Prostate gland (tissue), 2 donors: ENCODE measurements around the gene CUL3. TPM values are rescaled to one million over a fixed set of nuclear protein-coding genes. Genes with fewer than 3 reads are reported as not detected.
"Not testable (repeated sequence)": the region's sequence is repeated elsewhere in the genome, so short reads cannot be mapped to it uniquely, and the experiment has no call there.

ENCODE experiments used
- DNase-seq: peaks from one replicate; pipeline ENCODE4 v3.0.0-alpha.2; 2019; ENCODE audit warnings: low spot score
- H3K27ac ChIP-seq, 2 donors: fragments of 200-600 bp; sonication (generic); 2 replicates each; pipeline ENCODE4 v1.5.1; 2017 to 2019
- H3K27me3 ChIP-seq: fragments of 200-600 bp; sonication (generic); replicated peaks from 2 replicates; pipeline ENCODE4 v1.5.1; 2019; ENCODE audit not compliant: insufficient read depth
- H3K36me3 ChIP-seq, 2 donors: fragments of 200-600 bp; sonication (generic); 1 replicate in 1 of 2; 2 replicates in 1 of 2; pipeline versions ENCODE4 v1.5.1 to v1.8.1; 2017 to 2019
- H3K4me1 ChIP-seq: fragments of 200-600 bp; sonication (generic); replicated peaks from 2 replicates; pipeline ENCODE4 v1.5.1; 2019
- H3K4me3 ChIP-seq, 2 donors: fragments of 200-600 bp; sonication (generic); 2 replicates each; pipeline ENCODE4 v1.5.1; 2017 to 2019
- H3K9me3 ChIP-seq: fragments of 200-600 bp; sonication (generic); 2 replicates; pipeline ENCODE4 v1.5.1; 2017
- POLR2A ChIP-seq: fragments of 450-650 bp; IDR thresholded peaks from one replicate; pipeline ENCODE4 v1.6.1; 2016; ENCODE audit warnings: antibody characterized with exemption, mild to moderate bottlenecking
- POLR2AphosphoS5 ChIP-seq: sonication (generic); formaldehyde crosslinking; IDR thresholded peaks from one replicate; pipeline ENCODE4 v1.6.1; 2017; ENCODE audit warnings: antibody characterized with exemption
- WGBS: methylation state at CpG from one replicate; pipeline ENCODE4 v1.1.5; 2018; 5-methylcytosine and 5-hydroxymethylcytosine counted together
- intact Hi-C: fragments of 100-400 bp; cut with DNase I; formaldehyde crosslinking; loops from one replicate; pipeline ENCODE4 v1.14.2; 2022
- total RNA-seq, 2 donors: library from RNA; depleted of rRNA; stranded (reverse); fragments of >200 nt; gene quantifications; one replicate each; pipeline ENCODE4 v1.1.0, GENCODE V29; 2016
- TF ChIP-seq, protein P1 (sequence below), 4 experiments: fragments of 200-600 bp in 2 of 4; fragments of 450-650 bp in 2 of 4; sonication (generic) in 2 of 4; IDR thresholded peaks; 1 replicate in 3 of 4; 2 replicates in 1 of 4; pipeline ENCODE4 v1.5.1; 2016 to 2019; ENCODE audit warnings: antibody characterized with exemption in 4 of 4, mild to moderate bottlenecking in 2 of 4, moderate library complexity in 2 of 4

CUL3 gene
- total RNA-seq, 2 donors from 2014 or later = 69.2 to 90.5 TPM

DNA sequence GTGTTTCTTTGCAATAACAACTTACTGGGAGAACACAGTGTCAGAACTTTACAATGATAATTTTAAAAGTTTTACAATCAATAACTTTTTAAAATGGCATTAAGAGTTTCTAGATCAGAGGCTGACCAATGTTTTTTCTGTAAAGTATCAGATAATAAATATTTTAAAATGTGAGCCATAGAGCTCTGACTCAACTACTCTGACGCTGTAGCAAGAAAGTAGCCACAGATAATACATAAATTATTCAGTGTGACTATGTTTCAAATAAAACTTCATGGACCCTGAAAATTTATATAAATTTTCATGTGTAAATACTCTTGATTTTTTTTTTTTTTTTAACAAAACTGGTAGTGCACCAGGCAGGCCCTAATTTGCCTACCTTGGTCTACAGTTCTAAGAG is 77.4 kb downstream of the CUL3 start:
- Histone ChIP-seq H3K9me3 (no peaks in the 10 kb centered on the region), H3K27me3 (no peaks in the 10 kb centered on the region), H3K27ac (no peak overlapping the region), H3K4me1 (no peaks in the 10 kb centered on the region), H3K4me3 (no peak overlapping the region), H3K36me3 (no peaks in the 10 kb centered on the region)
- 91% methylated on average over 1 of the region's 1 CpG for WGBS
- no peak for TF ChIP-seq POLR2AphosphoS5
- TF ChIP-seq POLR2A = no peak
- TF ChIP-seq, protein P1, sequence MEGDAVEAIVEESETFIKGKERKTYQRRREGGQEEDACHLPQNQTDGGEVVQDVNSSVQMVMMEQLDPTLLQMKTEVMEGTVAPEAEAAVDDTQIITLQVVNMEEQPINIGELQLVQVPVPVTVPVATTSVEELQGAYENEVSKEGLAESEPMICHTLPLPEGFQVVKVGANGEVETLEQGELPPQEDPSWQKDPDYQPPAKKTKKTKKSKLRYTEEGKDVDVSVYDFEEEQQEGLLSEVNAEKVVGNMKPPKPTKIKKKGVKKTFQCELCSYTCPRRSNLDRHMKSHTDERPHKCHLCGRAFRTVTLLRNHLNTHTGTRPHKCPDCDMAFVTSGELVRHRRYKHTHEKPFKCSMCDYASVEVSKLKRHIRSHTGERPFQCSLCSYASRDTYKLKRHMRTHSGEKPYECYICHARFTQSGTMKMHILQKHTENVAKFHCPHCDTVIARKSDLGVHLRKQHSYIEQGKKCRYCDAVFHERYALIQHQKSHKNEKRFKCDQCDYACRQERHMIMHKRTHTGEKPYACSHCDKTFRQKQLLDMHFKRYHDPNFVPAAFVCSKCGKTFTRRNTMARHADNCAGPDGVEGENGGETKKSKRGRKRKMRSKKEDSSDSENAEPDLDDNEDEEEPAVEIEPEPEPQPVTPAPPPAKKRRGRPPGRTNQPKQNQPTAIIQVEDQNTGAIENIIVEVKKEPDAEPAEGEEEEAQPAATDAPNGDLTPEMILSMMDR (IDR thresholded peaks at IDR 0.05) = no peak
- intact Hi-C loops = no loop called here
- DNase-seq = no peak

DNA sequence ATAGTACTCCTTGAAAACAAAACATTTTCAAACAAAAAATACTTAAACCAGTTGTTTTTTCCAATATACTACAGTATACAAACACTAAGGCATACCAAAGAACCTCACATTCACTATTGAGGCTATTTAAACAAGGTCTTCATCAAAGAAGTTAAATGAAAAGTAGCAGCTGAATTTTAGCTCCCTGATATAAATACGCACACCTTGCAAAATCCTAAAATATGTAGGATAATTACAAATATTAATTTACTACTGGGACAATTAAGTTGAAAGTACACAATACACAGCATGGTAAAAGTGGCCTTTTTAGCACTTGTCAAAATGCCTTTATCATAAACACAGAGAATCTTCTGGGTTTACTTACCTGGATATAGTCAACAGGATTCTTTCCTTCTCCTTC is 78.7 kb downstream of the CUL3 start:
- H3K36me3 ChIP-seq = no peaks in the 10 kb centered on the region
- DNase-seq = no peak
- no peaks in the 10 kb centered on the region for H3K9me3 ChIP-seq
- H3K4me3 ChIP-seq = no peak overlapping the region
- TF ChIP-seq POLR2A = no peak
- no peak for TF ChIP-seq POLR2AphosphoS5
- TF ChIP-seq, protein P1 (IDR thresholded peaks at IDR 0.05) = no peak
- H3K27ac ChIP-seq = no peak overlapping the region
- no peaks in the 10 kb centered on the region for H3K4me1 ChIP-seq
- no peaks in the 10 kb centered on the region for H3K27me3 ChIP-seq
- WGBS = 98% methylated on average over 1 of the region's 1 CpG
- intact Hi-C loops = no loop called here

DNA sequence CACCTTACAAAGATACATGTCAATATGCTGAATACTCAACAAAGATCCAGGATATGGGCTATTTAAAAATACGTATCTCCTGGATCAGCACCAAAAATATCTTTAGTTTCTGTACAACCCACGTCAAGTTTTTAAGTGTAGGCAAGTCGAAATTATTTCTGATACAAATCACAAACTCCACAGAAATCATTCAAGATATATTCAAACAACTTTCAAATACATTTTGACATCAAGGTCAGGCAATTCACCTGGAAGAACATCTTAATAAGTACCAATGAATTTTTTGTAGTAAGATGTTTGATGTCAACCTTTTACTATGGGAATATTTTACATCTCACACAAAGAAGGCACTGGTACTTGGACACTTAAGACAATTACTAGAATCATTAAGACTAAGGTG is 86.2 kb downstream of the CUL3 start:
- Histone ChIP-seq H3K4me1 (no peaks in the 10 kb centered on the region), H3K36me3 (no peaks in the 10 kb centered on the region), H3K4me3 (no peak overlapping the region), H3K27me3 (no peaks in the 10 kb centered on the region), H3K27ac (no peak overlapping the region), H3K9me3 (no peaks in the 10 kb centered on the region)
- TF ChIP-seq, protein P1 (IDR thresholded peaks at IDR 0.05) = no peak
- TF ChIP-seq POLR2A (no peak), POLR2AphosphoS5 (no peak)
- no peak for DNase-seq
- 90% methylated on average over 3 of the region's 3 CpGs for WGBS
- intact Hi-C loops = no loop called here

DNA sequence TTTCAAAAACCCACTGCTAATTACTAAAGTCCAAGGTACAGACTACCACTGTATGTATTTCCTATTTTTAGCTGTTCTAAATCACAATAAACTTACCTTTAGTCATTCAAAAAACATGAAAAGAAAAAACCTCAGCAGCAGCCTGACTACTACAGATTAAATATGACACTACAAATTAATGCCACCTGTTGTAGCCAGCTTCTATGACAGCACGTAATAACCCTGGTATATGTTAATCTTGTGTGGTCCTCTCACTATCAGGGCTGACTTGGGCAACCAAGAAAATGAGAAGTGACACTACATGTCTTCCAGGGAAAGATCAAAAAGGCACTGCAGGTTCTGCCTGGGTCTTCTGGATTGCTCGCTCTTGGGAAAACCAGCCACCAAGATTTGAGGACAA is 92.6 kb downstream of the CUL3 start:
- H3K36me3 ChIP-seq = no peaks in the 10 kb centered on the region
- no peak overlapping the region for H3K4me3 ChIP-seq
- no peaks in the 10 kb centered on the region for H3K4me1 ChIP-seq
- no peaks in the 10 kb centered on the region for H3K27me3 ChIP-seq
- intact Hi-C loops = no loop called here
- H3K27ac ChIP-seq = no peak overlapping the region
- H3K9me3 ChIP-seq = no peaks in the 10 kb centered on the region
- no peak for TF ChIP-seq POLR2AphosphoS5
- TF ChIP-seq, protein P1 (IDR thresholded peaks at IDR 0.05) = no peak
- no peak for TF ChIP-seq POLR2A
- no peak for DNase-seq
- WGBS = 96% methylated on average over 2 of the region's 2 CpGs

- H3K27ac ChIP-seq, H3K27me3 ChIP-seq, intact Hi-C loops, DNase-seq, H3K4me3 ChIP-seq, H3K4me1 ChIP-seq, H3K36me3 ChIP-seq, H3K9me3 ChIP-seq: not testable (repeated sequence)
- WGBS = 98% methylated on average over 4 of the region's 4 CpGs
Measured at GRCh38 chr2:224487940-224488339, 97.2 kb downstream of the CUL3 start.

DNA sequence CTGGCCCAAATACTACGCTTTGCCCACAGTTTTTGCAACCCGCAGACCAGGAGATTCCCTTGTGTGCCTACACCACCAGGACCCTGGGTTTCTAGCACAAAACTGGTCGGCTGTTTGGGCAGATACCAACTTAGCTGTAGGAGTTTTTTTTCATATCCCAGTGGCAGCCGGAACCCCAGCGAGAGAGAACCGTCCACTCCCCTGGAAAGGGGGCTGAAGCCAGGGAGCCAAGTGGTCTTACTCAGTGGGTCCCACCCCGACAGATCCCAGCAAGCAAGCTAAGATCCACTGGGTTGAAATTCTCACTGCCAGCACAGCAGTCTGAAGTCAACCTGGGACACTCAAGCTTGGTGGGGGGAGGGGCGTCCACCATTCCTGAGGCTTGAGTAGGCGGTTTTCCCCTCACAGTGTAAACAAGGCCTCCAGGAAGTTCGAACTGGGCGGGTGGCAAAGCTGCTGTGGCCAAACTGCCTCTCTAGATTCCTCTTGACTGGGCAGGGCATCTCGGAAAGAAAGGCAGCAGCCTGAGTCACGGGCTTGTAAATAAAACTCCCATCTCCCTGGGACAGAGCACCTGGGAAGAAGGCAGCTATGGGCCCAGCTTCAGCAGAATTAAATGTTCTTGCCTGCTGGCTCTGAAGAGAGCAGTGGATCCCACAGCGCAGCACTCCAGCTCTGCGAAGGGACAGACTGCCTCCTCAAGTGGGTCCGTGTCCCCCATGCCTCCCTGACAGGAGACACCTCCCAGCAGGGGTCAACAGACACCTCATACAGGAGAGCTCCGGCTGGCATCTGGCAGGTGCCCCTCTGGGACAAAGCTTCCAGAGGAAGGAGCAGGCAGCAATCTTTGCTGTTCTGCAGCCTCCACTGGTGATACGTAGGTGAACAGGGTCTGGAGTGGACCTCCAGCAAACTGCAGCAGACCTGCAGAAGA is 99.8 kb downstream of the CUL3 start:
- not testable (repeated sequence) for H3K27ac ChIP-seq, H3K4me3 ChIP-seq
- DNase-seq = peak; percentile 69

More for the DNA sequence above, 99.8 kb downstream of the CUL3 start:
- 64% methylated on average over 18 of the region's 18 CpGs for WGBS
- H3K36me3 ChIP-seq, intact Hi-C loops, H3K4me1 ChIP-seq, H3K27me3 ChIP-seq, H3K9me3 ChIP-seq: not testable (repeated sequence)
